A549 treated with Hydrocortisone at 1 μM for 4 hours (cell line): ENCODE results near the gene ENPP3. TPM values are rescaled to one million over a fixed set of nuclear protein-coding genes. Genes with fewer than 3 reads are reported as not detected.

Experiments
- total RNA-seq: library from RNA; stranded (reverse); fragments of 200-300 nt; extraction: Qiagen RNA extraction; gene quantifications from 5 replicates; pipeline ENCODE4 v1.2.3, GENCODE V29; 2022

Gene ENPP3
- not detected in 5 replicates for total RNA-seq

DNA sequence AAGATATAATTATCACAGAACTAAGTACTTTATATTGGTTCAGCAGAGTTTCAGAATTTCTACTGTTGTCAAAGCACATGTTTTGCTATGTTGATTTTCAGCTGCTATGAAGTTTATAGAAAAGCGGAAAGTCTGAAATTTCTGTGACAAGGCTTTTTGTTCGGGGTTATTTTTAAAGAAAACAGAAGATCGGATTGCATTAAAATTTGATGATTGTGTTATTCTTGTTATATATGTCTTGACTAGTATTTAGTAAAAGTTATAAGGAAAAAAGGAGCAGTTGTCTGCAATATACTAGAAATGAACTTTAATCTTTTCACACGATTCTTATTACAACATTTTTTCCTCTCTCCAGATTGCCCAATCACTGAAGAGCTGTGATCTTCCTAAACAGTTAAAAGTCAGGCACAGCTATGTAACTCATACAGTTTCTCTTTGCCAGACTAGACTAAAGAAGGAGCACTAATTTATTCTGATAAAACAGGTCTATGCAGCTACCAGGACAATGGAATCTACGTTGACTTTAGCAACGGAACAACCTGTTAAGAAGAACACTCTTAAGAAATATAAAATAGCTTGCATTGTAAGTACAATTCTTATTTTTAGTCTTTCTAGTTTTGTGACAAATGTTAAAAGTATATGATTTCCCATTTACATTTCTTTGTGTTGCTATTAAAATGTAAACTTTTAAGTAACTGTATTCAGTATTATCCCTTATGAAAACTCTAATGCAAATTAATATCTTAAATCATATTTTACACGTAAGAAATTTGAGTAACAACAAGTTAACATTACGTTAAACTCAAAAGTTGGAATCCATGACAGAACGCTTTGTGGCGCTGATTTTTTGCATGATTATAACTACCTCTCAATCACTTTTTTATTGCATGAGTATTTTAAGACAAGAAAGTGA is at the start of gene ENPP3:
TSS of gene ENPP3 (plus strand) at position 423 of the 913 bp plus-strand sequence. CDS start at position 506, 83 bp downstream.

DNA sequence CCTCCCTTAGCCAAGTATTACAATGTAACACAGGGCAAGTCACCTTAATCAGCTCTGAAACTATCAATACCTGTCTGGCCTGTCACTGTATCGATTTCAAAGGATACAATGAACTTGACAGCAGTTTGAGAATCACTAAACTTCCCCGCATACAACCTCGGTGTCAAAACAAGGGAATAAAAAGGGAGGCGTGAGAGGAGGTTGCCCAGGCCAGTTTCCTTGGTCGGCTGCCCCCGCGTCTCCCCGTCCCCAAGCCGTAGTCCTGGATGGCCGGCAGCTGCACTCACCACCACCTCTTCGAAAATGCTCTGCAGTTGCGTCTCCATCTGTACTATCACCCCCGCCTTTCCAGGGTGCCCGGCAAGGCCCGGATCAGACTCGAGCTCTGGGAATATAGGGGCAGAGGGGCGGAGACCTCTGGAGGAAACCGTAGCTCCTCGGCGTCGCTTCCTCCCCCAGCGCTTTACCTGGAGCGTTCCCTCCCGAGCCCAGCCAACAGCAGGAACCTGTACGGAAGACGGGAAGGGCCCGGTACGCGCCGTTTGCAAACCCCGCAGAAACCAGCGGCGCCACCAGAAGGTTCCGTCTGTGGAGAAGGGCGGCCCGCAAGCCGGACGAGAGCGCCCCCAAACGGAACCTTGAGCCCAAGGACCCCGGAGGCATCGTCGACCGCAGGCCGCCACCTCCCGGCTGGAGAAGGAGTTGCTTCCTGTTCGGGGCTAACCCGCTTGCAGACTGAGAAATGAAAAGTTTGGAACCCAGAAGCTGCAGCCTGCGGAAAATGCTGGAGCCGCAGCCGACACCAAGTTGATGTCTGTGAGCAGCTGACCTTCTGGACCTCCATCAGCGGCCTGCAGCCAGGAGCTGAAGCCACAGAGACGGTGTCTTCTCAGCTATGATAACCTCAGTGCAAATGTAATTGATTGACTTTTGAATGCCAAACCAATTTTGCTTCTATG is 9.1 kb upstream of the ENPP3 start, which contains the start of gene MED23:
TSS of gene MED23 (minus strand) at position 519 of the 959 bp plus-strand sequence. CDS start at position 326, 193 bp downstream.

GRCh38 chr6:131710917-131711316 is 73.8 kb downstream of the ENPP3 start, which contains the start of gene CTAGE9:
CTAGE9 (minus strand) TSS chr6:131711017; CDS start chr6:131711017, 0 bp downstream.

Other genes starting within 250 kb of the ENPP3 start
- not detected in 5 replicates for gene ARG1, start 64.1 kb upstream of the ENPP3 start, total RNA-seq
- gene MED23, start 9.1 kb upstream of the ENPP3 start, total RNA-seq, result 6.2 to 9.0 TPM (median 6.6 TPM) in 5 replicates
- gene OR2A4, start 64.1 kb downstream of the ENPP3 start, total RNA-seq, result not detected in 5 replicates
- not detected in 5 replicates for gene CTAGE9, start 73.7 kb downstream of the ENPP3 start, total RNA-seq
- 1.2 to 1.6 TPM (median 1.6 TPM) in 5 replicates for gene ENPP1, start 170.7 kb downstream of the ENPP3 start, total RNA-seq